Measurements from ENCODE around the gene NWD2. TPM values are rescaled to one million over a fixed set of nuclear protein-coding genes. Genes with fewer than 3 reads are reported as not detected.

Gene NWD2
- total and polyA plus RNA-seq, 9 of the 15 experiments (the other 6 are each of a cell fraction or from before 2014, with no cell fraction given) = not detected

DNA sequence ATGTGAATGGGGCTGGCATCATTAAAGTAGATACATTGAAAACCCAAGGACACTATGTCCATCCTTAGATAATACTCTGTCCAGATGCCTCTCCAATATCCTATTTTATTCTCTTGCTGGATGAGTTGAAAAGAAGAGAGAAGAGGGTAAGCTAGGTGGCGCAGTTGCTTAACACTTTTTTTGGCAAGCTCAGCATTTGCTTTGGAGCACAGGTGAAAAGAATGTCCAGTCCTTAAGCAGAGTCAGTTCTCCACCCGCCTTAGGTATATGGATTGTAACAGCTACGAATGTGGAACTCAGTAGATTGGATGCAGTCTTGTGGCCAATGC is 208.4 kb downstream of the NWD2 start (continued):
- TF ChIP-seq ZNF512 (tag; IDR thresholded peaks at IDR 0.05) (no peak), RFX5 (IDR thresholded peaks at IDR 0.05; ENCODE audit: low read depth, low read length) (no peak), DLX4 (CRISPR knock-in tag; IDR thresholded peaks at IDR 0.05) (no peak), KAT8 (IDR thresholded peaks at IDR 0.05; ENCODE audit: low read depth) (no peak), L3MBTL2 (IDR thresholded peaks at IDR 0.05) (no peak), POLR2A (conservative IDR thresholded peaks at IDR 0.05) (no peak), DEAF1 (CRISPR knock-in tag; IDR thresholded peaks at IDR 0.05) (0 out of 2 replicates have a peak, but pooled peaks have one; percentile 15), NR4A1 (CRISPR knock-in tag; IDR thresholded peaks at IDR 0.05) (no peak), NR4A1 (tag; IDR thresholded peaks at IDR 0.05) (no peak), CREB3L1 (IDR thresholded peaks at IDR 0.05; ENCODE audit: borderline replicate concordance, low read depth) (no peak), NCOA2 (IDR thresholded peaks at IDR 0.05; ENCODE audit: partially characterized antibody in 2 of 2) (no peak), TEAD2 (tag; IDR thresholded peaks at IDR 0.05) (no peak)
- TF ChIP-seq, protein P1, sequence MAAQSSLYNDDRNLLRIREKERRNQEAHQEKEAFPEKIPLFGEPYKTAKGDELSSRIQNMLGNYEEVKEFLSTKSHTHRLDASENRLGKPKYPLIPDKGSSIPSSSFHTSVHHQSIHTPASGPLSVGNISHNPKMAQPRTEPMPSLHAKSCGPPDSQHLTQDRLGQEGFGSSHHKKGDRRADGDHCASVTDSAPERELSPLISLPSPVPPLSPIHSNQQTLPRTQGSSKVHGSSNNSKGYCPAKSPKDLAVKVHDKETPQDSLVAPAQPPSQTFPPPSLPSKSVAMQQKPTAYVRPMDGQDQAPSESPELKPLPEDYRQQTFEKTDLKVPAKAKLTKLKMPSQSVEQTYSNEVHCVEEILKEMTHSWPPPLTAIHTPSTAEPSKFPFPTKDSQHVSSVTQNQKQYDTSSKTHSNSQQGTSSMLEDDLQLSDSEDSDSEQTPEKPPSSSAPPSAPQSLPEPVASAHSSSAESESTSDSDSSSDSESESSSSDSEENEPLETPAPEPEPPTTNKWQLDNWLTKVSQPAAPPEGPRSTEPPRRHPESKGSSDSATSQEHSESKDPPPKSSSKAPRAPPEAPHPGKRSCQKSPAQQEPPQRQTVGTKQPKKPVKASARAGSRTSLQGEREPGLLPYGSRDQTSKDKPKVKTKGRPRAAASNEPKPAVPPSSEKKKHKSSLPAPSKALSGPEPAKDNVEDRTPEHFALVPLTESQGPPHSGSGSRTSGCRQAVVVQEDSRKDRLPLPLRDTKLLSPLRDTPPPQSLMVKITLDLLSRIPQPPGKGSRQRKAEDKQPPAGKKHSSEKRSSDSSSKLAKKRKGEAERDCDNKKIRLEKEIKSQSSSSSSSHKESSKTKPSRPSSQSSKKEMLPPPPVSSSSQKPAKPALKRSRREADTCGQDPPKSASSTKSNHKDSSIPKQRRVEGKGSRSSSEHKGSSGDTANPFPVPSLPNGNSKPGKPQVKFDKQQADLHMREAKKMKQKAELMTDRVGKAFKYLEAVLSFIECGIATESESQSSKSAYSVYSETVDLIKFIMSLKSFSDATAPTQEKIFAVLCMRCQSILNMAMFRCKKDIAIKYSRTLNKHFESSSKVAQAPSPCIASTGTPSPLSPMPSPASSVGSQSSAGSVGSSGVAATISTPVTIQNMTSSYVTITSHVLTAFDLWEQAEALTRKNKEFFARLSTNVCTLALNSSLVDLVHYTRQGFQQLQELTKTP (IDR thresholded peaks at IDR 0.05; ENCODE audit: low read depth in 1 of 2, partially characterized antibody in 2 of 2) = no peak
- TF ChIP-seq, protein P2, sequence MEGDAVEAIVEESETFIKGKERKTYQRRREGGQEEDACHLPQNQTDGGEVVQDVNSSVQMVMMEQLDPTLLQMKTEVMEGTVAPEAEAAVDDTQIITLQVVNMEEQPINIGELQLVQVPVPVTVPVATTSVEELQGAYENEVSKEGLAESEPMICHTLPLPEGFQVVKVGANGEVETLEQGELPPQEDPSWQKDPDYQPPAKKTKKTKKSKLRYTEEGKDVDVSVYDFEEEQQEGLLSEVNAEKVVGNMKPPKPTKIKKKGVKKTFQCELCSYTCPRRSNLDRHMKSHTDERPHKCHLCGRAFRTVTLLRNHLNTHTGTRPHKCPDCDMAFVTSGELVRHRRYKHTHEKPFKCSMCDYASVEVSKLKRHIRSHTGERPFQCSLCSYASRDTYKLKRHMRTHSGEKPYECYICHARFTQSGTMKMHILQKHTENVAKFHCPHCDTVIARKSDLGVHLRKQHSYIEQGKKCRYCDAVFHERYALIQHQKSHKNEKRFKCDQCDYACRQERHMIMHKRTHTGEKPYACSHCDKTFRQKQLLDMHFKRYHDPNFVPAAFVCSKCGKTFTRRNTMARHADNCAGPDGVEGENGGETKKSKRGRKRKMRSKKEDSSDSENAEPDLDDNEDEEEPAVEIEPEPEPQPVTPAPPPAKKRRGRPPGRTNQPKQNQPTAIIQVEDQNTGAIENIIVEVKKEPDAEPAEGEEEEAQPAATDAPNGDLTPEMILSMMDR (IDR thresholded peaks at IDR 0.05 in 2 of 3, conservative IDR thresholded peaks at IDR 0.05 in 1 of 3; ENCODE audit: insufficient read depth in 2 of 3, low read depth in 1 of 3, low read length in 3 of 3) = peak; percentile 54 to 71 (median 64)
